SU-DHL-6 (cell line): ENCODE measurements around the gene RAB41.

Source experiments
- H2AFZ ChIP-seq: fragments of 200-600 bp; sonication (generic); 2 replicates; pipeline ENCODE4 v1.6.1; 2014; ENCODE audit warnings: low read depth, mild to moderate bottlenecking, moderate library complexity, mixed read lengths, antibody characterized with exemption, low read length; ENCODE audit not compliant: severe bottlenecking
- H3F3A ChIP-seq: fragments of 200-600 bp; shearing (Covaris generic); 2 replicates; pipeline ENCODE4 v1.6.0; 2016; ENCODE audit warnings: antibody characterized with exemption, mild to moderate bottlenecking; ENCODE audit not compliant: insufficient read depth
- H3K27ac ChIP-seq: fragments of 200-600 bp; sonication (generic); 2 replicates; pipeline ENCODE4 v1.5.1; 2016; ENCODE audit warnings: low read depth, mild to moderate bottlenecking, low read length, moderate library complexity, mixed read lengths
- H3K27me3 ChIP-seq: fragments of 200-600 bp; sonication (generic), shearing (Covaris generic); 2 replicates; pipeline ENCODE4 v1.6.0; 2014; ENCODE audit warnings: mild to moderate bottlenecking, low read length
- H3K36me3 ChIP-seq: fragments of 200-600 bp; sonication (generic); 2 replicates; pipeline ENCODE4 v1.6.1; 2014; ENCODE audit warnings: mild to moderate bottlenecking, low read length, mixed read lengths
- H3K4me2 ChIP-seq: fragments of 300-600, 200-600 bp; shearing (Covaris generic), sonication (generic); 2 replicates; pipeline ENCODE4 v1.6.0; 2014; ENCODE audit warnings: low read length, low read depth, mild to moderate bottlenecking; ENCODE audit not compliant: poor library complexity, severe bottlenecking
- H3K4me3 ChIP-seq: fragments of 200-600 bp; sonication (generic); 2 replicates; pipeline ENCODE4 v1.5.1; 2014; ENCODE audit warnings: antibody characterized with exemption, low read length, mild to moderate bottlenecking, mixed read lengths; ENCODE audit not compliant: insufficient read depth, poor library complexity, severe bottlenecking
- H3K79me2 ChIP-seq: fragments of 200-600 bp; sonication (generic); 2 replicates; pipeline ENCODE4 v1.6.1; 2014; ENCODE audit warnings: mild to moderate bottlenecking, low read length, moderate library complexity; ENCODE audit not compliant: insufficient read depth
- H3K9ac ChIP-seq: fragments of 200-600 bp; sonication (generic); 2 replicates; pipeline ENCODE4 v1.7.0; 2014; ENCODE audit warnings: mild to moderate bottlenecking, low read length
- H3K9me2 ChIP-seq: fragments of 200-600 bp; sonication (generic); replicated peaks from 2 replicates; pipeline ENCODE4 v1.6.1; 2014; ENCODE audit warnings: low read length; ENCODE audit not compliant: insufficient read depth
- H3K9me3 ChIP-seq: fragments of 200-600 bp; sonication (generic); 2 replicates; pipeline ENCODE4 v1.6.1; 2014; ENCODE audit warnings: low read length, mixed read lengths; ENCODE audit not compliant: insufficient read depth
- H4K20me1 ChIP-seq: fragments of 200-600 bp; sonication (generic); 2 replicates; pipeline ENCODE4 v1.6.1; 2014; ENCODE audit warnings: low read depth, mild to moderate bottlenecking, antibody characterized with exemption, low read length, moderate library complexity, mixed read lengths
- CTCF ChIP-seq: fragments of 200-600 bp; sonication (generic); IDR thresholded peaks from one replicate; pipeline ENCODE4 v1.5.1; 2017; ENCODE audit warnings: antibody characterized with exemption, mild to moderate bottlenecking, low read length, moderate library complexity; ENCODE audit not compliant: insufficient read depth, poor library complexity, severe bottlenecking
- EZH2phosphoT487 ChIP-seq: fragments of 200-600 bp; sonication (generic), shearing (Covaris generic); conservative IDR thresholded peaks from 2 replicates; pipeline ENCODE4 v1.6.1; 2018; ENCODE audit warnings: mild to moderate bottlenecking, antibody characterized with exemption, low read length, moderate library complexity, mixed read lengths

RAB41 gene

GRCh38 chrX:70324326-70324725 lies 42.4 kb downstream of the RAB41 start:
- Histone ChIP-seq H3K9me2 (no peaks in the 10 kb centered on the region), H3K4me3 (no peak overlapping the region), H4K20me1 (no peaks in the 10 kb centered on the region), H3K27me3 (no peaks in the 10 kb centered on the region), H3F3A (no peaks in the 10 kb centered on the region), H3K36me3 (no peaks in the 10 kb centered on the region), H3K79me2 (no peaks in the 10 kb centered on the region), H3K9me3 (no peaks in the 10 kb centered on the region), H3K27ac (no peak overlapping the region), H3K9ac (no peak overlapping the region), H3K4me2 (no peak overlapping the region), H2AFZ (no peak overlapping the region)
- no peak for TF ChIP-seq CTCF
- no peak for TF ChIP-seq EZH2phosphoT487

- TF ChIP-seq EZH2phosphoT487 (no peak), CTCF (no peak)
- Histone ChIP-seq H3K4me2 (no peak overlapping the region), H4K20me1 (no peaks in the 10 kb centered on the region), H3K9me3 (no peaks in the 10 kb centered on the region), H3F3A (no peaks in the 10 kb centered on the region), H3K9ac (no peak overlapping the region), H3K36me3 (no peaks in the 10 kb centered on the region), H2AFZ (no peak overlapping the region), H3K79me2 (no peaks in the 10 kb centered on the region), H3K27ac (no peak overlapping the region), H3K9me2 (no peaks in the 10 kb centered on the region), H3K27me3 (no peaks in the 10 kb centered on the region), H3K4me3 (no peak overlapping the region)
These were observed 49.2 kb downstream of the RAB41 start for GRCh38 chrX:70331161-70331560.

DNA sequence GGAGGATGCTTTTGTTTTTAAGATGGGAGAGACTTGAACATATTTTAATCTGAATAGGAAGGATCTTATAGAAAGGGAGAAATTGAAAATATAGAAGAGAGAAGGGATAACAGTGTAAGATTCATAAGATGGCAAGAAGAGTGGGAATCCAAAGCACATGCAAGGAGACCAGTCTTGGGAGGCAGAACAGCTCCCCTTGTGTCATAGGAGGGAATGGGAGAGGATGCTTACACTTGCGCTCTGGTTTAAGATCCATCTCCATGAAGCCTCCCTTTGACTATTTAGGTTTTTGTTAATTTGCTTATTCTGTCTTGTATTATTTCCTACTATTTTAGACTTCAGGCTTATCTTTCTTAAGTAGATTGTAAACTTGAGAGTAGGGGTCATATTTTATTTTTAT lies 50.6 kb downstream of the RAB41 start:
- Histone ChIP-seq H3K27me3 (no peaks in the 10 kb centered on the region), H4K20me1 (no peaks in the 10 kb centered on the region), H3K9ac (no peak overlapping the region), H2AFZ (no peak overlapping the region), H3K27ac (no peak overlapping the region), H3F3A (no peaks in the 10 kb centered on the region), H3K36me3 (no peaks in the 10 kb centered on the region), H3K9me3 (no peaks in the 10 kb centered on the region), H3K4me2 (no peak overlapping the region), H3K4me3 (no peak overlapping the region), H3K79me2 (no peaks in the 10 kb centered on the region), H3K9me2 (no peaks in the 10 kb centered on the region)
- no peak for TF ChIP-seq CTCF
- TF ChIP-seq EZH2phosphoT487: no peak
